ENCODE measurements around the gene ASPRV1.

Gene ASPRV1

DNA sequence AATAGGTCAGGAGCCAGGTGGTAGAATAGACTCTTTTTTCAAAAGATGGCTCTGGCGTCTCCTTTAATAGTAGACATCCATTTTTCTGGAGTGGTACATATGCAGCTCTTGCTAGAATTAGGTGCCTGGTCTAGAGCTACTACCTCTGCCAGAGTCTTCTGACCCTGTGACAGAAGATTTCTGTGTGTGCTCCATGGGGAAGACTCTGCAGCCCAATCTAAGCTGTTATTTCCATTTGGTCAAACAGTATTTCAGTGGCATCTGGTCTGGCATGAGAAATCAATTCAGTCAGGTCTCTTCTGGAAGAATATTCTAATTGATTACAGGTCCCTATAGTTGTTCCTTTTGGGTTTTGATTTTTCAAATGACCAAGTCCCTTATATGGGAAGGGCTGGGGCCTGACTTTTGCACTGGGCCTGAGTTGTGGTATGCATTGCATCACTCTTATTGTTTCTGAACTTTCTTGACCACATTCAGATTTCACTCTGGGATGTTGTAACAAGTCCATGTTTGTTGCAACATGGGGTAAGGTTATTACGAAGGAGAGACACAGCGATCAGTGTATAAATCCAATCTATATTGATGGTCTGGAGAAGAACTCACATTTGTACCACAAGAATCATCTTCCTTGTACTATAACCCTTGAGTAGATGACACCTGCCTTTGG lies 34.4 kb downstream of the ASPRV1 start:
- no peak for TF ChIP-seq POLR2AphosphoS5 (IDR thresholded peaks at IDR 0.05; ENCODE audit: low read depth, low read length)
- TF ChIP-seq TAF1 (IDR thresholded peaks at IDR 0.05; ENCODE audit: borderline replicate concordance, insufficient read depth, low read length), result no peak
- TF ChIP-seq SIN3A (IDR thresholded peaks at IDR 0.05; ENCODE audit: borderline replicate concordance, insufficient read depth, low read length), result no peak
- no peak for TF ChIP-seq FOXP2 (optimal IDR thresholded peaks at IDR 0.05; ENCODE audit: borderline replicate concordance, extremely low read depth, extremely low read length, insufficient read depth)
- TF ChIP-seq, protein P1, sequence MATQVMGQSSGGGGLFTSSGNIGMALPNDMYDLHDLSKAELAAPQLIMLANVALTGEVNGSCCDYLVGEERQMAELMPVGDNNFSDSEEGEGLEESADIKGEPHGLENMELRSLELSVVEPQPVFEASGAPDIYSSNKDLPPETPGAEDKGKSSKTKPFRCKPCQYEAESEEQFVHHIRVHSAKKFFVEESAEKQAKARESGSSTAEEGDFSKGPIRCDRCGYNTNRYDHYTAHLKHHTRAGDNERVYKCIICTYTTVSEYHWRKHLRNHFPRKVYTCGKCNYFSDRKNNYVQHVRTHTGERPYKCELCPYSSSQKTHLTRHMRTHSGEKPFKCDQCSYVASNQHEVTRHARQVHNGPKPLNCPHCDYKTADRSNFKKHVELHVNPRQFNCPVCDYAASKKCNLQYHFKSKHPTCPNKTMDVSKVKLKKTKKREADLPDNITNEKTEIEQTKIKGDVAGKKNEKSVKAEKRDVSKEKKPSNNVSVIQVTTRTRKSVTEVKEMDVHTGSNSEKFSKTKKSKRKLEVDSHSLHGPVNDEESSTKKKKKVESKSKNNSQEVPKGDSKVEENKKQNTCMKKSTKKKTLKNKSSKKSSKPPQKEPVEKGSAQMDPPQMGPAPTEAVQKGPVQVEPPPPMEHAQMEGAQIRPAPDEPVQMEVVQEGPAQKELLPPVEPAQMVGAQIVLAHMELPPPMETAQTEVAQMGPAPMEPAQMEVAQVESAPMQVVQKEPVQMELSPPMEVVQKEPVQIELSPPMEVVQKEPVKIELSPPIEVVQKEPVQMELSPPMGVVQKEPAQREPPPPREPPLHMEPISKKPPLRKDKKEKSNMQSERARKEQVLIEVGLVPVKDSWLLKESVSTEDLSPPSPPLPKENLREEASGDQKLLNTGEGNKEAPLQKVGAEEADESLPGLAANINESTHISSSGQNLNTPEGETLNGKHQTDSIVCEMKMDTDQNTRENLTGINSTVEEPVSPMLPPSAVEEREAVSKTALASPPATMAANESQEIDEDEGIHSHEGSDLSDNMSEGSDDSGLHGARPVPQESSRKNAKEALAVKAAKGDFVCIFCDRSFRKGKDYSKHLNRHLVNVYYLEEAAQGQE (IDR thresholded peaks at IDR 0.05; ENCODE audit: insufficient read depth in 1 of 2, low read depth in 2 of 2, low read length in 2 of 2), result no peak

DNA sequence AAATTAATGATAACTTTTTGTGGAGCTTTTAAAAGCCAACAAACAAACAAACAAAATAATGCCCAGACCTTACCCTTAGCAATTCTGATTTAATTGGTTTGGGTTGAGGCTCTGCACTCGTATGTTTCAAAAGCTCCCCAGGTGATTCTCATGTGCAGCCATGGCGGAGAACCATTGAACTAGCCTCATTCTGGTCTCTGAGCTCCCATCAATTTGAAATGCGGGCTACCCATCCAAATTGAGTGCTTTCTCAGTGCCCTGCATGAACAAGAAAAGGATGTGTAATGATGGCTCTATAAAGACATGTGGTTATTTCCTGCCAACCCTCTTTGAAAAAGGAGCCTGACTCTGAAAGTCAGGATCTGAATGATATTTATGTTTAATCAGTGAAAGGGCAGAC lies 38.3 kb downstream of the ASPRV1 start:
- TF ChIP-seq FOXP2 (optimal IDR thresholded peaks at IDR 0.05; ENCODE audit: borderline replicate concordance, extremely low read depth, extremely low read length, insufficient read depth) (no peak), TAF1 (IDR thresholded peaks at IDR 0.05; ENCODE audit: borderline replicate concordance, insufficient read depth, low read length) (no peak), SIN3A (IDR thresholded peaks at IDR 0.05; ENCODE audit: borderline replicate concordance, insufficient read depth, low read length) (no peak), POLR2AphosphoS5 (IDR thresholded peaks at IDR 0.05; ENCODE audit: low read depth, low read length) (no peak)
- TF ChIP-seq, protein P1 (IDR thresholded peaks at IDR 0.05; ENCODE audit: insufficient read depth in 1 of 2, low read depth in 2 of 2, low read length in 2 of 2), result no peak

DNA sequence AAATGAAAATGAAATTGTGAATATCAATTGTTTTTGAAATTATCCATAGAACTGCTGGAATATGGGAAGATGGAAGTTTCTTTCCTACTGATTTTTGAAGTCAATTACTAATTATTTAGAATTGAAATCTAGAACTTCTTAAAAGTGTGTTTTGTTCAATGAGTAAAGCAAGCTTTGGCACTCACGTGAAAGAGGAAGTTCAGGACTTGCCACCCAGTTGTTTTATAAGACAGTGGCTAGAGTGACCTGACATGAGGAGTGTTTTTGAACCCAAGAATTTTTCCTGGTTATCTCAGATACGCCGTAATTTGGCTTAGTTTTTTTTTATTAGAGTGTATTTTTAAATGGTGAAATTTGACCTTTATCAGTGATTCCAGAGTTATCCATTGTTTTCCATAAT lies 43.0 kb downstream of the ASPRV1 start:
- TF ChIP-seq FOXP2 (optimal IDR thresholded peaks at IDR 0.05; ENCODE audit: borderline replicate concordance, extremely low read depth, extremely low read length, insufficient read depth), result no peak
- TF ChIP-seq TAF1 (IDR thresholded peaks at IDR 0.05; ENCODE audit: borderline replicate concordance, insufficient read depth, low read length), result no peak
- no peak for TF ChIP-seq SIN3A (IDR thresholded peaks at IDR 0.05; ENCODE audit: borderline replicate concordance, insufficient read depth, low read length)
- TF ChIP-seq, protein P1 (IDR thresholded peaks at IDR 0.05; ENCODE audit: insufficient read depth in 1 of 2, low read depth in 2 of 2, low read length in 2 of 2), result no peak
- TF ChIP-seq POLR2AphosphoS5 (IDR thresholded peaks at IDR 0.05; ENCODE audit: low read depth, low read length), result no peak

DNA sequence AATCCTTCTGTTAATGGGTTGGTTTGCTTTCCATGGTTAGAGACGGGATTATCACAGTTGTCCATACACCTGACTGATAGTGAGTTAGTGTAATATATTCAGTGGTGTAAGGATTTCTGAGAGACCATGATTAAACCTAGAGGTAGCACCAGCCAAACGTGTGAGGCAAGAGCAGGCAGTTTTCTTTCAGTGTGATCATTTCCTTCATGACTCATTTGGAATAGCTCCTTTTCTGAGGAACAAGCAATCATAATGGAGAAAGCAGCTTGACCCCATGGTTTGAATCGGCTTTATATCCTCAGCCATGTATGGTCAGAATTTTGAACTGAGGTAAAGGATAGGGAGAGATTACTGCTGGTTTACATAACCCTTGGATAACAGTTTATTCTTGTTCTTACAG lies 43.6 kb downstream of the ASPRV1 start:
- TF ChIP-seq, protein P1 (IDR thresholded peaks at IDR 0.05; ENCODE audit: insufficient read depth in 1 of 2, low read depth in 2 of 2, low read length in 2 of 2), result no peak
- TF ChIP-seq TAF1 (IDR thresholded peaks at IDR 0.05; ENCODE audit: borderline replicate concordance, insufficient read depth, low read length), result no peak
- TF ChIP-seq POLR2AphosphoS5 (IDR thresholded peaks at IDR 0.05; ENCODE audit: low read depth, low read length), result no peak
- TF ChIP-seq FOXP2 (optimal IDR thresholded peaks at IDR 0.05; ENCODE audit: borderline replicate concordance, extremely low read depth, extremely low read length, insufficient read depth), result no peak
- no peak for TF ChIP-seq SIN3A (IDR thresholded peaks at IDR 0.05; ENCODE audit: borderline replicate concordance, insufficient read depth, low read length)

Measured in PFSK-1 (cell line).